HG02759 (cell line): ENCODE data around the gene PPFIBP2.

Source experiments
- ATAC-seq: cut with Tn5 transposase; IDR thresholded peaks from one replicate; pipeline ENCODE4 v1.9.1; 2021; ENCODE audit warnings: mild to moderate bottlenecking, moderate library complexity; ENCODE audit not compliant: unreplicated experiment

The PPFIBP2 gene

GRCh38 chr11:7513234-7514098 lies at the start of gene PPFIBP2:
PPFIBP2 (plus strand) TSS chr11:7513999; CDS start chr11:7549476, 35,477 bp downstream.
- peak; percentile 75 for ATAC-seq

- peak; percentile 59 for ATAC-seq
Measured at GRCh38 chr11:7467652-7468051, 46.1 kb upstream of the PPFIBP2 start.

GRCh38 chr11:7469351-7469865 lies 44.4 kb upstream of the PPFIBP2 start:
- no peak for ATAC-seq

- ATAC-seq = no peak
Measured at GRCh38 chr11:7471071-7471470, 42.7 kb upstream of the PPFIBP2 start.

- ATAC-seq = peak; percentile 96
Measured at GRCh38 chr11:7473717-7474116, 40.1 kb upstream of the PPFIBP2 start.

- no peak for ATAC-seq
Measured at GRCh38 chr11:7480113-7480512, 33.7 kb upstream of the PPFIBP2 start.

- ATAC-seq = no peak
Measured at GRCh38 chr11:7484131-7484530, 29.7 kb upstream of the PPFIBP2 start.

- no peak for ATAC-seq
Measured at GRCh38 chr11:7484645-7485044, 29.2 kb upstream of the PPFIBP2 start.

GRCh38 chr11:7485186-7486097 lies 28.4 kb upstream of the PPFIBP2 start, which contains the start of gene OLFML1:
OLFML1 (plus strand) TSS chr11:7485506; CDS start chr11:7485876, 370 bp downstream.
- ATAC-seq = no peak

- ATAC-seq = no peak
Measured at GRCh38 chr11:7486098-7486780, 27.6 kb upstream of the PPFIBP2 start.

GRCh38 chr11:7486781-7487140 lies 27.0 kb upstream of the PPFIBP2 start:
- ATAC-seq = no peak

GRCh38 chr11:7487360-7487759 lies 26.4 kb upstream of the PPFIBP2 start:
- no peak for ATAC-seq

- ATAC-seq = no peak
Measured at GRCh38 chr11:7488681-7489080, 25.1 kb upstream of the PPFIBP2 start.

- no peak for ATAC-seq
Measured at GRCh38 chr11:7489376-7489775, 24.4 kb upstream of the PPFIBP2 start.

GRCh38 chr11:7490054-7490453 lies 23.7 kb upstream of the PPFIBP2 start:
- no peak for ATAC-seq

- no peak for ATAC-seq
Measured at GRCh38 chr11:7490535-7490934, 23.3 kb upstream of the PPFIBP2 start.

- ATAC-seq = no peak
Measured at GRCh38 chr11:7492253-7492652, 21.5 kb upstream of the PPFIBP2 start.

- ATAC-seq = no peak
Measured at GRCh38 chr11:7493670-7494069, 20.1 kb upstream of the PPFIBP2 start.

- no peak for ATAC-seq
Measured at GRCh38 chr11:7494086-7494745, 19.6 kb upstream of the PPFIBP2 start.

- ATAC-seq = peak; percentile 88
Measured at GRCh38 chr11:7495882-7496551, 17.8 kb upstream of the PPFIBP2 start.
